ENCODE data around the gene ADGRG7.

DNA sequence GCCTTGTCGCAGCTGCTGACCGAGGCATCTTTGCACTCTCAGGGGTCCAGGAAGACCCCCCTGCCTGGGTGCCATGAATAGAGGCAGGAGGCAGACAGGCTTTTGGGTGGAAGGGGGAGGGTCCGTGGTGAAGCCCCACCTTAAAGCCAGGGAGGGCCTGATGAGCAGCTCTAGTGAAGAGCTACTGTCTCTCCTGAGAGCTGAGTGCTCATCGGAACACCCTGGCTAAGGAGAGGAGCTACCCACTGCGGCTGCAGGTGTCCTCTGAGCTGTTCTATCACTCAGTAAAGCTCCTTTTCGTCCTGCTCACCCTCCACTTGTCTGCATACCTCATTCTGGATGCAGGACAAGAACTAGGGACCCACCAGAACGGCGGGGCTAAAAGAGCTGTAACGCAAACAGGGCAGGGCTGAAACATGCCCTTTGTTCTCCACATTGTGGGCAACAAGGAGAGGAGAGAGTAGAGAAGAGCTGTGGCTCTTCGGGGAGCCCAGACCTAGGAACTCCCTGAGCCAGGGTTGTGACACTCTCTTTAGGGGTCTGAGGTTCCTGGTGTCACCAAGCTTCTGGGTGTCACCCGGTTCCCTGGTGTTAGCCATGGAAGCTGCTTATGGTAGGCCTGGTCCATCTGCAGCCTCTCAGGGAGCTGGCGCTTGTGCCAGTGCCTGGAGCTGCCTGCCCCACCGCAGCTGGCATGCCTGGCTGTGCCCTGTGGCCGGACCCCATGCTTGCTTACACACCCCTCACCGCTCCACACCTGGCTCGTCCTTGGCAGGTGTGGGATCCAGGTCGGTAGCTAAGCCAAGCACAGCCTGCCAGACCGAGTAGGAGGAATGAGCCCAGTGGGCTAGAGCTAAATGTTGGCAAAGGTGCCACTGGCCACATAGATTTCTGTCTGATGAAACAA is 73.7 kb downstream of the ADGRG7 start:
- TF ChIP-seq CTCF (IDR thresholded peaks at IDR 0.05) (no peak), POLR2A (IDR thresholded peaks at IDR 0.05) (no peak), EP300 (IDR thresholded peaks at IDR 0.05) (no peak), POLR2AphosphoS5 (IDR thresholded peaks at IDR 0.05) (no peak)
